ENCODE results near the gene KCNK13.

DNA sequence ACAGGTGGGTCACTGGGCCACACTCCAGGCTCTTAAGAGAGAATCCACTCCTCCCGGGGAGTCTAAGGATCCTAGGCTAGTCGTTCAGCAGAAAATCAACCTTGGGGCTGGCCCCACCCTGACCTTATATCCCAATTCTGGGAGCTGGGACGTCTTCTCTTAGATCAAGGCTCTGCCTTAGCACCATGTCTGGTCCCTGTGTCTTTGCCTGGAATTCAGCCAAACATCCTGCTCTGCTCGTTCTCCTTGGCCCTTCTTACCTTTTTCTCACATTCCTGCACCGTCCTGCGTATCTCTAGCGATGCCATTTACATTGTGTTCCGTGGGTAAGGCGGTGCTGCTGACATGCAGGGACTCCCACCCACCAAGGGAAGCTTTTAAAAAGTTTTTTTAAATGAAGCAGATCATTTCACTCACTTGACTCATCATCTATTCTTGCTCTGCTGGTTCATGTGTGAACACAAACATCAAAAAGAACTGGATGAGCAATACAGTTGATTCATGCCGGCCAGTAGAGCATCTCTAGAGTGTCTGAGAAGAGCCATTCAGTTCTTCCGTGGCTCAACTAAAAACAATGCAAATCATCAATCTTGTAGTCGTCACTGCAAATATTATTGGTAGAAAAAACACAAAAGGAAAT is 50.2 kb downstream of the KCNK13 start:
- TF ChIP-seq CTCF (IDR thresholded peaks at IDR 0.05) (no peak), POLR2A (IDR thresholded peaks at IDR 0.05) (no peak)
